ENCODE data around the gene UAP1L1. TPM values are rescaled to one million over a fixed set of nuclear protein-coding genes. Genes with fewer than 3 reads are reported as not detected.
A peak's percentile ranks its signal among the peaks of the same experiment; 100 is the strongest.
"Not testable (repeated sequence)": the region's sequence is repeated elsewhere in the genome, so short reads cannot be mapped to it uniquely, and the experiment has no call there.

UAP1L1 gene
- total RNA-seq, 2 experiments from 2014 or later = 6.7 to 7.7 TPM

GRCh38 chr9:137052293-137052692, 25.0 kb upstream of the UAP1L1 start:
- Mint-ChIP-seq H3K4me3 (no peak overlapping the region), H3K27me3 (peaks cover 30% of the 10 kb centered on the region), H3K4me1 (ENCODE audit: low read depth) (no peaks in the 10 kb centered on the region), H3K36me3 (no peaks in the 10 kb centered on the region), H3K9me3 (no peaks in the 10 kb centered on the region), H3K27ac (no peak overlapping the region)
- DNase-seq = no peak
- ChIA-PET POLR2A (no interaction called here), CTCF (interaction anchor here (1.0 to 10.9 kb wide), 4 partner anchors 15 to 44 kb away, joined by 4 to 208 read pairs (median 9); partner anchors contain the start of gene SAPCD2)
- intact Hi-C loops (cut with micrococcal nuclease) = no loop called here

GRCh38 chr9:137052998-137053943, 24.0 kb upstream of the UAP1L1 start:
- Mint-ChIP-seq H3K4me3 (no peak overlapping the region), H3K27me3 (peaks cover 24% of the 10 kb centered on the region), H3K27ac (no peak overlapping the region), H3K9me3 (no peaks in the 10 kb centered on the region), H3K4me1 (ENCODE audit: low read depth) (no peaks in the 10 kb centered on the region), H3K36me3 (no peaks in the 10 kb centered on the region)
- intact Hi-C loops (cut with micrococcal nuclease) = no loop called here
- ChIA-PET POLR2A (no interaction called here), CTCF (interaction anchor here (1.0 to 10.9 kb wide), 4 partner anchors 14 to 43 kb away, joined by 4 to 208 read pairs (median 9); partner anchors contain the start of gene SAPCD2)
- DNase-seq = no peak

DNA sequence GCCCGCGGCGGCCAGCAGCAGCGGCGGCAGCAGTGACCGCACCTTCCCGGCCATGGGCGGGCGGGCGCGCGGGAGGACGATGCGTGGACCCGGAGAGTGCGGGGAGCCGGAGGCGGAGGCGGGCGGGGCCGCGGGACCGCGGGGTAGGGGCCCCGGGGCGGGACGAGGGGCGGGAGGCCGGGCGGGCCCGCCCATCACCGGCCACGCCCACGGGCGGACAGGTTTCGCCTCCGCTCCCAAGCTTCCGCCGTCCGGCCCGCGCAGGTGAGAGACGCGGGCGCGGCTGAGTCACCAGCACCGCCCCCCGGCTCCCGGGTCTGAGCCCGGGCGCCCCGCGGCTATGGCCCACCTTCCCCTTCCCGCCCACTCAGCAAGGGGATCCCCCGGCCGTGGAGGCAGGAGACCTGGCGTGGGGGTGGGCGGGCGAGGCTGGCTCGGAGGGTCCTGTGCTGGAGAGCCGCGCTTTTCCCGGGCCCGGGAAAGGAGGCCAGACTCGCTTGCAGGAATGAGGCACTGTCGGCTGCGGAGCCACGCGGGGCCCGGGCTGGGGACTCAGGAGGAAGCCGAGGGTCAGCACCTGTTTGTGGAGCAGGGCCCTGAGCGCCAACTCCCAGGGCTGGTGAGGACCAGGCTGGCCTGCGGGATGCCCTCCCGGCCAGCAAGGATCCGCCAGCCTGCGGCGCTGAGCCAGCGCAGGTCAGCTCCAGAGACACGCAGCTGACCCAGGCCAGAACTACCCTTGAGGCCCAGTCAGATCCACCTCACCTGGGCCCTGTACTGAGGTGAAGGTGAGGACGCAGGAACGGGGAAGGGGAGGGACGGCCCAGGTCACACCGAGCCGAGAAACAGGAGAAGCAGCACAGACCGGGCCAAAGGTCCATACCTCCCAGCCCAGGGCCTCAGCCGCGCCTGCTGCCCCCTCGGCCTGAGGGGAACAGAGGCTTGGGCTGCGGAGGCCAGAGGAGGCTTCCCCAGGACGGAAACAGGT, 23.1 kb upstream of the UAP1L1 start, which contains the start of gene ENTPD2:
Gene ENTPD2 (minus strand): TSS at position 118 of the 988 bp plus-strand sequence. CDS start 64 bp downstream, at position 54.
- Mint-ChIP-seq H3K27me3 (peaks cover 24% of the 10 kb centered on the region), H3K36me3 (no peaks in the 10 kb centered on the region), H3K27ac (no peak within 1 kb of the TSS), H3K4me1 (ENCODE audit: low read depth) (no peaks in the 10 kb centered on the region), H3K4me3 (no peak within 1 kb of the TSS), H3K9me3 (no peaks in the 10 kb centered on the region)
- ChIA-PET POLR2A (no interaction called here), CTCF (interaction anchor here (1.7 to 2.3 kb wide), 4 partner anchors 8 to 25 kb away, joined by 8 to 11 read pairs (median 8); partner anchors contain the start of gene NPDC1)
- DNase-seq = peak; percentile 58
- intact Hi-C loops (cut with micrococcal nuclease) = no loop called here

DNA sequence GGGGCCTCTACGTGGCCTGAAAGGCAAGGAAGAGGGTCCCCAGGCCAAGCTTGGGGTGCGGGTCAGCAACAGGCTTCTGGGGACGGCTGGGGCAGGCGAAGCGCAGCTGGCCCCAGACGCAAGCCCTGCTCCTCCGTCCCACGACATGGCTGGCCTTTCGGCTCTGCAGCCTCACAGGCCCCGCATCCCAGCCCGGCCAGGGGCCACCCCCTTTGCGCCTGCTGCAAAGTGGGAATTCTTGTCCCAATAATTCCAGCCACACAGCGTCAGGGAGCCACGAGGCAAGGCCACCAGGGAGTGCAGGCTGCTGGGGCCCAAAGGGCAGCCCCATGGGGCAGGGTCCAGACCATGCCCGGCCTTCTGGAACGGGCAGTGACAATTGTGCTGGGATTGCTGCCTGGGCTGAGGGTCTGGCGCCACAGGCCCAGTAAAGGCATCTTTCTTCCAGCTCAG, 22.4 kb upstream of the UAP1L1 start:
- Mint-ChIP-seq H3K27me3 (peaks cover 17% of the 10 kb centered on the region), H3K27ac (no peak overlapping the region)

DNA sequence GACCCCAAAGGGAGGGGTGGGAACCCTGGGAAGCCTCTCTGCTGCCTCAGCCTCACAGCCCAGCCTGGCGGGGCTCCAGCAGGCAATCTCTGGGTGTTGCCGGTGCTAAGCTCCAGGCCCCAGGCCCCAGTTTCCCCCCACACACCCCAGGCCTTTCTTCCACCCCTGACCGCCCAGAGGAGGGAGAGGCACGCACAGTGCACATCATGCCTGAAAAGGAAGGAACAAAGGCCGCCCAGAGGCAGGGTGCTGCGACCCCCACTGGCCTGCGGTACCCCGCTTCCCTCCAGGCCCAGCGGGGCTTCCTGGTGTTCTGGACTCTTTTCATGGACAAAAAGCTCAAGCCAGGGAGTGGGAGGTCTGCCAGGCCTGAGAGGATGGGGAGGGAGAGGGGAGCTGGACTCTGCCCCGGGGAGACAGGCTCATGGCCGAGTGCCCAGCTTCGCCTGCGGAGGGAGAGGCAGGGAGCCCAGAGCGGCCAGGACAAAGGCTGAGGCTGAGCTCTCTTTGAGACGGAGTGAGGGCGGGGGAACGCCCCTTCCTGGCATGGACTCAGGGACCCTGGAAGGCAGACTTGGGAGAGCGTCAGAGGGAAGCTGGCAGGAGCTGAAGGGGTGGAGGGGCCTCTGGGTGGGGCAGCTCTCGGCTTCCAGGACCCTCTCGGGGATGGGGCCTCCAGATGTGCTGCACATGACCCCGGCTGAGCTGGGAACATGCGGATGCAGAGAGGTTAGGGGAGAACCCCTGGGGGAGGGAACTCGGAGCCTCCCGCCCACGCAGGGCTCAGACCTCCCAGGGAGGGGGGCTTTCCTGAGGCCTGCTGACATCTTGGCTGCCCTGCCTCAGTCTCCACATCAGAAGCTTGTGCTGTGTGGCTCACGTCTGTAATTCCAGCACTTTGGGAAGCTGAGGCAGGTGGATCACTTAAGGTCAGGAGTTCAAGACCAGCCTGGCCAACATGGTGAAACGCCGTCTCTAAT, 21.6 kb upstream of the UAP1L1 start:
- no peak for DNase-seq
- peaks cover 11% of the 10 kb centered on the region for H3K27me3 Mint-ChIP-seq
- no peaks in the 10 kb centered on the region for H3K36me3 Mint-ChIP-seq
- ChIA-PET POLR2A (no interaction called here), CTCF (interaction anchor here (1.4 to 2.0 kb wide), 6 partner anchors 8 to 26 kb away, joined by 4 to 11 read pairs (median 8); partner anchors contain the start of gene NPDC1)
- H3K4me3 Mint-ChIP-seq = no peak overlapping the region
- intact Hi-C loops (cut with micrococcal nuclease) = no loop called here
- H3K9me3 Mint-ChIP-seq = no peaks in the 10 kb centered on the region
- H3K4me1 Mint-ChIP-seq (ENCODE audit: low read depth) = no peaks in the 10 kb centered on the region
- H3K27ac Mint-ChIP-seq = no peak overlapping the region

More for the DNA sequence above, 22.4 kb upstream of the UAP1L1 start:
- CTCF ChIA-PET = interaction anchor here (1.6 to 2.0 kb wide), 5 partner anchors 8 to 26 kb away, joined by 8 to 11 read pairs (median 9); partner anchors contain the start of gene NPDC1
- Mint-ChIP-seq H3K36me3 (no peaks in the 10 kb centered on the region), H3K9me3 (no peaks in the 10 kb centered on the region), H3K4me1 (ENCODE audit: low read depth) (no peaks in the 10 kb centered on the region), H3K4me3 (no peak overlapping the region)
- no peak for DNase-seq
- intact Hi-C loops (cut with micrococcal nuclease) = no loop called here
- POLR2A ChIA-PET = no interaction called here

DNA sequence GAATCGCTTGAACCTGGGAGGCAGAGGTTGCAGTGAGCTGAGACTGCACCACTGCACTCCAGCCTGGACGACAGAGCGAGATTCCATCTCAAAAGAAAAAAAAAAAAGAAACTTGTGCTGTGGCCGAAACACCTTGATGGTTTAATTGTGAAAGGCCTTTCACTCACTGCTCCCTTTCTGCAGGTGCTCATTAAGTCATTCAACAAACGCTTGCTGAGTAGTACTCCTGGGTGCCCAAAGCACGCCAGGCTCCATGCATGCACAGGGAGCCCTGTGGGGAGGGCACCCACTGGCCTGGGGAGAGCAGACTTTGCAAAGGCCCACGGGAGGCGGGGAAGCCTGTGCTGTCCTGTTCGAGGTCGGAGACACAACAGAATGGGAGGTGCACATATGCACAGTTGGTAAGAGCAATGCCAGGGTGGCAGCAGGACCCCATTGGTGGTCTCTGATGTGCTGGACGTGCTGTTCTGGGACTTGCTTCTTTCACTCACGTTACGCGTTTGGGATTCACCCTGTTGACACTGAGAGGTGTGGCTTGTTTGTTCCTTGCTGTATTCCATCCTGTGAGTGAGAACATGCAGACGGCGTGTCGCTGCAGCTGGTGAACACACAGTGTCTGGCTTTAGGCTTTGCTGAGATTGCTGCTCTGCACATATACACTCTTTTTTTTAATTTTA, 20.4 kb upstream of the UAP1L1 start:
- Mint-ChIP-seq H3K9me3 (no peaks in the 10 kb centered on the region), H3K4me3 (no peak overlapping the region), H3K4me1 (ENCODE audit: low read depth) (no peaks in the 10 kb centered on the region), H3K36me3 (no peaks in the 10 kb centered on the region), H3K27me3 (peaks cover 11% of the 10 kb centered on the region), H3K27ac (no peak overlapping the region)
- CTCF ChIA-PET = interaction anchor here (1.4 to 4.4 kb wide), 5 partner anchors 7 to 28 kb away, joined by 4 to 28 read pairs (median 9); partner anchors contain the start of gene NPDC1
- POLR2A ChIA-PET = no interaction called here
- no peak for DNase-seq
- intact Hi-C loops (cut with micrococcal nuclease) = no loop called here

DNA sequence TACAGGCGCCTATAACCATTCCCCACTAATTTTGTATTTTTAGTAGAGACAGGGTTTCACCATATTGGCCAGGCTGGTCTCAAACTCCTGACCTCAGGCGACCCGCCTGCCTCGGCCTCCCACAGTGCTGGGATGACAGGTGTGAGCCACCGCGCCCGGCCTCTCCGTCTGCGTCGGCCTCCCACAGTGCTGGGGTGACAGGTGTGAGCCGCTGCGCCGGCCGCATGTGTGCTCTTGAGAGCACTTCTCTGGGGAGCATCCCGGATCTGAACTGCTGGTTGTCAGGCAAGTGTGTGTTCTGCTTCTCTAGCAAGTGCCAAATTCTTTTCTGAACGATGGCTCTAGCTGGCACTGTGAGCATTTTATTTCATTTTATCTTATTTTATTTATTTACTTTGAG, 19.8 kb upstream of the UAP1L1 start:
- intact Hi-C loops (cut with micrococcal nuclease) = no loop called here

DNA sequence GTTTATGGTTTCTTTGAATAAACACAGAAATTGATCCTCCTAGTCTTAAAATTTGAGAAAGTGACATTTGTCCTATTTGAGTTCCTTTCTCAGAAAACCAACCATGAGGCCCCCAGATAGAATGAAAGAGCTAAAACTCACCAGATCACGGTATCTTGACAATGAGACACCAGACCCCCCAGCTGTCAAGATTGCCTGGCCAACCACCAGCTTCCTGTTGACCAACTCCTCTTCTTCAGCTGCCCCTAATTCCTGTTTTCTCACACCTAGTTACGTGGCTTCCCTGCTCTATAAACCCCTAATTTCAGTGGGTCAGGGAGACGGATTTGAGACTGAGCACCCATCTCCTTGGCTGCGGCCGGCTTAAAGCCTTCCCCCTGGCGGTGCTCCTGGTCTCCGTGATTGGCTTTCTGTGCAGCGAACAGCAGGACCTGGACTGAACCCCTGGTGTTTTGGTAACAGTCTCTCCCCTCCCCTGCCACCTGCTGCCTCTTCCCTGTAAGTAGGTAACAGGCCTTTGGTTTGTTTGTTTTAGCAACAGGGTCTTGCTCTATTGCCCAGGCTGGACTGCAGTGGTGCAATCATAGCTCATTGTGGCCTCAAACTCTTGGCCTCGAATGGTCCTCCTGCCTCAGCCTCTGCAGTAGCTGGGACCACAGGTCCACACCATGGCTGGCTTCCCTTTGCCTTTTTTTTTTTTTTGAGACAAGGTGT, 18.6 kb upstream of the UAP1L1 start:
- H3K4me1 Mint-ChIP-seq (ENCODE audit: low read depth) = no peaks in the 10 kb centered on the region
- H3K27ac Mint-ChIP-seq = no peak overlapping the region
- no peak overlapping the region for H3K4me3 Mint-ChIP-seq
- no peak for DNase-seq
- ChIA-PET POLR2A (no interaction called here), CTCF (interaction anchor here (1.3 to 4.4 kb wide), 4 partner anchors 9 to 29 kb away, joined by 3 to 28 read pairs (median 12); no protein-coding TSS in a partner anchor)
- intact Hi-C loops (cut with micrococcal nuclease) = no loop called here
- no peaks in the 10 kb centered on the region for H3K36me3 Mint-ChIP-seq
- no peaks in the 10 kb centered on the region for H3K9me3 Mint-ChIP-seq
- no peaks in the 10 kb centered on the region for H3K27me3 Mint-ChIP-seq

More for the DNA sequence above, 19.8 kb upstream of the UAP1L1 start:
- no peaks in the 10 kb centered on the region for H3K4me1 Mint-ChIP-seq (ENCODE audit: low read depth)
- no peaks in the 10 kb centered on the region for H3K36me3 Mint-ChIP-seq
- POLR2A ChIA-PET = no interaction called here
- no peaks in the 10 kb centered on the region for H3K9me3 Mint-ChIP-seq
- no peak for DNase-seq
- H3K4me3 Mint-ChIP-seq = no peak overlapping the region
- H3K27me3 Mint-ChIP-seq = peaks cover 4% of the 10 kb centered on the region
- CTCF ChIA-PET = interaction anchor here (4.4 kb wide), 1 partner anchor 9 kb away, joined by 28 read pairs; no protein-coding TSS in a partner anchor
- no peak overlapping the region for H3K27ac Mint-ChIP-seq

DNA sequence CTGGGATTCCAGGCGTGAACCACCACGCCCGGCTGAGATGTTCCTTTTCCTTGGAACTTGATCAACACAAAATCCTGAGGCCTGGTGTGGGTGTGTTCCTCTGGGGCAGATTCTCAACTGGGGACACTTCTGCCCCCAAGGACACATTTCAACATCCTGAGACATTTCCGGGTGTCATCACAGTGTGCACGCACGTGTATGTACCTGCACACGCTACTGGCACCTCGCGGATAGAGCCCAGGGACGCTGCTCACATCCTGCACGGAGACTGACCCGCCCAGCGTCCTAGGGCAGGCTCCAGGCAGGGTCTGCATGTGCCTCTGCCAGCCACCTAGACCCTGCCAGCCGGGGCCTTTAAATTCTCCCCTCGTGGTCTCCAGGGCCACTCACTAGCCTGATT, 14.9 kb upstream of the UAP1L1 start:
- intact Hi-C loops (cut with micrococcal nuclease) = no loop called here
- no peak for DNase-seq
- CTCF ChIA-PET = interaction anchor here (10.6 kb wide), 1 partner anchor 14 kb away, joined by 208 read pairs; the partner anchor contains the start of gene NPDC1
- no peak overlapping the region for H3K27ac Mint-ChIP-seq
- H3K27me3 Mint-ChIP-seq = no peaks in the 10 kb centered on the region
- H3K36me3 Mint-ChIP-seq = no peaks in the 10 kb centered on the region
- POLR2A ChIA-PET = no interaction called here
- H3K4me1 Mint-ChIP-seq (ENCODE audit: low read depth) = no peaks in the 10 kb centered on the region
- H3K4me3 Mint-ChIP-seq = no peak overlapping the region
- no peaks in the 10 kb centered on the region for H3K9me3 Mint-ChIP-seq

- DNase-seq; intact Hi-C loops (cut with micrococcal nuclease); POLR2A ChIA-PET; H3K4me3 Mint-ChIP-seq; H3K27me3 Mint-ChIP-seq; H3K27ac Mint-ChIP-seq; H3K4me1 Mint-ChIP-seq (ENCODE audit: low read depth); H3K9me3 Mint-ChIP-seq; H3K36me3 Mint-ChIP-seq: not testable (repeated sequence)
- CTCF ChIA-PET = interaction anchor here (2.4 to 10.6 kb wide), 2 partner anchors 15 to 70 kb away, joined by 5 to 208 read pairs; partner anchors contain the start of genes NPDC1 and PAXX
Measured at GRCh38 chr9:137062798-137063197, 14.5 kb upstream of the UAP1L1 start.
